RCC 7860 (cell line): ENCODE data around the gene CCDC85B.
"Not testable (repeated sequence)": the region's sequence is repeated elsewhere in the genome, so short reads cannot be mapped to it uniquely, and the experiment has no call there.

ENCODE experiments used
- DNase-seq: peaks from one replicate; pipeline ENCODE4 v3.0.0-alpha.2; 2015; ENCODE audit warnings: low spot score
- FAIRE-seq: peaks from 2 replicates; lab custom pipeline; 2012; peaks lifted over from hg19 to GRCh38; lab: Jason Lieb, UNC

Gene CCDC85B

GRCh38 chr11:65890324-65891218 lies at the start of gene CCDC85B:
Gene CCDC85B (plus strand): TSS chr11:65890673. CDS start chr11:65890784, 111 bp downstream.
- DNase-seq: peak; percentile 85
- FAIRE-seq: no peak

- DNase-seq (no peak), FAIRE-seq (no peak)
These were observed 48.3 kb upstream of the CCDC85B start for GRCh38 chr11:65842144-65842543.

- FAIRE-seq (no peak), DNase-seq (no peak)
These were observed 46.7 kb upstream of the CCDC85B start for GRCh38 chr11:65843811-65844210.

- DNase-seq (no peak), FAIRE-seq (no peak)
These were observed 46.1 kb upstream of the CCDC85B start for GRCh38 chr11:65844231-65844872.

- FAIRE-seq (no peak), DNase-seq (no peak)
These were observed 42.7 kb upstream of the CCDC85B start for GRCh38 chr11:65847746-65848145.

GRCh38 chr11:65848693-65849092 lies 41.8 kb upstream of the CCDC85B start:
- FAIRE-seq, DNase-seq: not testable (repeated sequence)

- FAIRE-seq (no peak), DNase-seq (no peak)
These were observed 41.1 kb upstream of the CCDC85B start for GRCh38 chr11:65849366-65849765.

- FAIRE-seq (no peak), DNase-seq (no peak)
These were observed 40.7 kb upstream of the CCDC85B start for GRCh38 chr11:65849771-65850216.

GRCh38 chr11:65850217-65851082 lies 40.0 kb upstream of the CCDC85B start:
- FAIRE-seq: no peak
- no peak for DNase-seq

- peak; percentile 53 for DNase-seq
- no peak for FAIRE-seq
These were observed 39.3 kb upstream of the CCDC85B start for GRCh38 chr11:65851083-65851579.

GRCh38 chr11:65851811-65852507 lies 38.5 kb upstream of the CCDC85B start:
- no peak for DNase-seq
- no peak for FAIRE-seq

GRCh38 chr11:65852508-65853245 lies 37.8 kb upstream of the CCDC85B start:
- no peak for DNase-seq
- FAIRE-seq: no peak

- FAIRE-seq (no peak), DNase-seq (no peak)
These were observed 37.1 kb upstream of the CCDC85B start for GRCh38 chr11:65853246-65853979.

- DNase-seq (no peak), FAIRE-seq (no peak)
These were observed 36.3 kb upstream of the CCDC85B start for GRCh38 chr11:65854161-65854592.

- no peak for DNase-seq
- no peak for FAIRE-seq
These were observed 35.3 kb upstream of the CCDC85B start for GRCh38 chr11:65854852-65855837.

- DNase-seq: no peak
These were observed 34.5 kb upstream of the CCDC85B start for GRCh38 chr11:65855927-65856363.

GRCh38 chr11:65856689-65857499 lies 33.6 kb upstream of the CCDC85B start:
- no peak for FAIRE-seq
- peak; percentile 27 for DNase-seq

More at GRCh38 chr11:65855927-65856363, 34.5 kb upstream of the CCDC85B start:
- no peak for FAIRE-seq
